Glutamatergic neuron (in vitro differentiated cells): ENCODE data around the gene AUTS2. TPM values are rescaled to one million over a fixed set of nuclear protein-coding genes. Genes with fewer than 3 reads are reported as not detected.
"Not testable (repeated sequence)": the region's sequence is repeated elsewhere in the genome, so short reads cannot be mapped to it uniquely, and the experiment has no call there.

Experiments used
- DNase-seq: peaks from one replicate; pipeline ENCODE4 v3.0.0; 2022
- H3K27ac Mint-ChIP-seq: one replicate; pipeline ENCODE4 v1.8.0; 2020; ENCODE audit warnings: mild to moderate bottlenecking, mixed read lengths, inconsistent platforms; ENCODE audit not compliant: unreplicated experiment
- H3K27me3 Mint-ChIP-seq: one replicate; pipeline ENCODE4 v1.8.0; 2020; ENCODE audit warnings: mild to moderate bottlenecking, moderate library complexity, mixed read lengths, inconsistent platforms; ENCODE audit not compliant: unreplicated experiment
- H3K36me3 Mint-ChIP-seq: one replicate; pipeline ENCODE4 v1.8.0; 2020; ENCODE audit warnings: mild to moderate bottlenecking, mixed read lengths, inconsistent platforms; ENCODE audit not compliant: unreplicated experiment
- H3K4me1 Mint-ChIP-seq: one replicate; pipeline ENCODE4 v1.8.0; 2020; ENCODE audit warnings: mild to moderate bottlenecking, low read depth, mixed read lengths, inconsistent platforms; ENCODE audit not compliant: unreplicated experiment
- H3K4me3 Mint-ChIP-seq: one replicate; pipeline ENCODE4 v1.8.0; 2020; ENCODE audit warnings: mild to moderate bottlenecking, mixed read lengths, inconsistent platforms; ENCODE audit not compliant: unreplicated experiment
- H3K9me3 Mint-ChIP-seq: one replicate; pipeline ENCODE4 v1.8.0; 2020; ENCODE audit warnings: mild to moderate bottlenecking, moderate library complexity, mixed read lengths, inconsistent platforms; ENCODE audit not compliant: unreplicated experiment
- total RNA-seq: library from RNA; stranded (reverse); fragmentation: NEBNext Ultra II Directional; extraction: Animal tissue kit (Norgen Biotek cat#: 25700); gene quantifications from one replicate; pipeline ENCODE4 v1.2.1, GENCODE V29; 2021; ENCODE audit not compliant: unreplicated experiment
- TF ChIP-seq, protein P1 (sequence below): fragments of 200-600 bp; sonication (generic); IDR thresholded peaks from one replicate; pipeline ENCODE4 v1.5.0; 2021; ENCODE audit not compliant: partially characterized antibody, unreplicated experiment

Gene AUTS2
- total RNA-seq, 1 donor from 2014 or later = 300 TPM

DNA sequence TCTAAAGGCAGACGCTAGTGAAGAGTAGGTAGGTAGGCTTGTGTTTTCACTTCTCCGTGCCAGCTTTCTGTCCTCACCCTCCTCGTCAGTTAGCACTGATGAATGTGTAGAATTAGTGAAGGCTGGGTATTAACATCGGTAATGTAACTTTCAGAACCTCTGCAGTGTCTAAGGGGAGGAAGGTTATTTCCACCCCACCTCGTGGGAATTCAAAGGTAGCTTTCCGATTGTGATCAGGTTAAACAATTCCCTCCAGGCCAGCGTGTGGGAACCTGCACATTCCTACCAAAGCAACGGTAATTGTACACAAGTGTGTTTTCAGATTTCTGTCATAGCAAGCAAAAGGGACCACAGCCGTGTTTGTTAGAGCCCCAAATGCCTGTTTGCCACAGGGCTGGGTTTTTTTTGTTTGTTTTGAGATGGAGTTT lies 1128.7 kb downstream of the AUTS2 start:
- Mint-ChIP-seq H3K27me3 (peaks cover 5% of the 10 kb centered on the region), H3K4me1 (peaks cover 41% of the 10 kb centered on the region), H3K4me3 (no peak overlapping the region), H3K36me3 (peaks cover 12% of the 10 kb centered on the region), H3K9me3 (peaks cover 12% of the 10 kb centered on the region), H3K27ac (no peak overlapping the region)
- DNase-seq = no peak
- TF ChIP-seq, protein P1, sequence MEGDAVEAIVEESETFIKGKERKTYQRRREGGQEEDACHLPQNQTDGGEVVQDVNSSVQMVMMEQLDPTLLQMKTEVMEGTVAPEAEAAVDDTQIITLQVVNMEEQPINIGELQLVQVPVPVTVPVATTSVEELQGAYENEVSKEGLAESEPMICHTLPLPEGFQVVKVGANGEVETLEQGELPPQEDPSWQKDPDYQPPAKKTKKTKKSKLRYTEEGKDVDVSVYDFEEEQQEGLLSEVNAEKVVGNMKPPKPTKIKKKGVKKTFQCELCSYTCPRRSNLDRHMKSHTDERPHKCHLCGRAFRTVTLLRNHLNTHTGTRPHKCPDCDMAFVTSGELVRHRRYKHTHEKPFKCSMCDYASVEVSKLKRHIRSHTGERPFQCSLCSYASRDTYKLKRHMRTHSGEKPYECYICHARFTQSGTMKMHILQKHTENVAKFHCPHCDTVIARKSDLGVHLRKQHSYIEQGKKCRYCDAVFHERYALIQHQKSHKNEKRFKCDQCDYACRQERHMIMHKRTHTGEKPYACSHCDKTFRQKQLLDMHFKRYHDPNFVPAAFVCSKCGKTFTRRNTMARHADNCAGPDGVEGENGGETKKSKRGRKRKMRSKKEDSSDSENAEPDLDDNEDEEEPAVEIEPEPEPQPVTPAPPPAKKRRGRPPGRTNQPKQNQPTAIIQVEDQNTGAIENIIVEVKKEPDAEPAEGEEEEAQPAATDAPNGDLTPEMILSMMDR = no peak

DNA sequence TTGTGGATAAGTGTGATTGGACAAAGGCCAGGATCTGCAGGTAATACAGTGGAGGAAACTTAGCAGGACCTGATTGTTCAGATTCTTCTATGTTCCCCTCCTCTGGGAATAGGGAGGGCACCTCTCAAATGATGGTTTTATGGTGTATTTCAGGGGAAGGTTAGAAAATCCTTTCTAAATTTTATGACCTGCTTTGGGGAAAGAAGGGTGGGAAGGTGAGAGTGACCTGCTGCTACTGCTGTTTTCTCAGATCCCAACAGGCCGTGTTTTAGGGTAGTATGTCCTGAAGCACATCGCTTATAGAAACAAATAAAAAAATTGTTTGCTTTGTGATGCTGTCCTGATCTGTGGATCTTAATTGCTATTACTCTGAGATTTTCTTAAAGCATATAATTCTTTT lies 1129.6 kb downstream of the AUTS2 start:
- DNase-seq = no peak
- Mint-ChIP-seq H3K4me1 (peaks cover 35% of the 10 kb centered on the region), H3K9me3 (peaks cover 14% of the 10 kb centered on the region), H3K27ac (peak overlapping the region; percentile 67), H3K36me3 (peaks cover 13% of the 10 kb centered on the region), H3K4me3 (no peak overlapping the region), H3K27me3 (peaks cover 5% of the 10 kb centered on the region)
- TF ChIP-seq, protein P1 = no peak

DNA sequence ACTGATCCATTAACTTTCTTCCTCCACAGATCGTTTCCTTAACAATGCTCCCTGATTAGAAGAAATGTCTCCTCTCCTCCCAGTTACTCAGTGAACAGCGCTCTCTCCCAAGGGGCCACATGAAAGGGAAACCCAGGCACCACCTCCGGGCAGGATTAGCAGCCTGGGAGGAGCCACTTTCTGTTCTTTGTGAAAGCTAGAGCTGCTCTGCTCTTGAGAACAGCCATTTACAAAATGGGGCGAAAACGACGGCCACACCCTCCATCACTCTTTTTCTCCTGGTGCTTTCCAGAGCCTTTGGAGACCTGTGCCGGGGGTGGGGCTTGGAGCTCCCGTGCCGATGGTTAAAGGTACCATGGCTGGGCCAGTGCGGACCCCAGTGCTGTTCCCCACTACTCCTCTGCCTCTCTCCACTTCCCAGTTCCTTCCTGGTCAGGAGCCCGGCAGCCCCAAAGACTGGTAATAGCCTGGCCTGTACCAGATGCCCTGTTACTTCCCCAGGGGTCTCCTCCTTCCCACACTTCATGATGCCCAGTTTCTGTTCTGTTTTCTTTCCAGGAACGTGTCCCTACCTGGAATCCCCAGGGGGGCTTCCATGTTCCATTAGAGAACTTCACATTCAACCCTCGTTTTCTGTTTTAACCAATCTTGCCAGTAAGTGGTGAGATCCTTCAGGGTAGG lies 1130.7 kb downstream of the AUTS2 start:
- Mint-ChIP-seq H3K27me3 (peaks cover 5% of the 10 kb centered on the region), H3K36me3 (peaks cover 13% of the 10 kb centered on the region), H3K4me3 (peak overlapping the region; percentile 71), H3K9me3 (peaks cover 14% of the 10 kb centered on the region), H3K4me1 (peaks cover 29% of the 10 kb centered on the region), H3K27ac (peak overlapping the region; percentile 77)
- TF ChIP-seq, protein P1 = no peak
- peak; percentile 59 for DNase-seq

DNA sequence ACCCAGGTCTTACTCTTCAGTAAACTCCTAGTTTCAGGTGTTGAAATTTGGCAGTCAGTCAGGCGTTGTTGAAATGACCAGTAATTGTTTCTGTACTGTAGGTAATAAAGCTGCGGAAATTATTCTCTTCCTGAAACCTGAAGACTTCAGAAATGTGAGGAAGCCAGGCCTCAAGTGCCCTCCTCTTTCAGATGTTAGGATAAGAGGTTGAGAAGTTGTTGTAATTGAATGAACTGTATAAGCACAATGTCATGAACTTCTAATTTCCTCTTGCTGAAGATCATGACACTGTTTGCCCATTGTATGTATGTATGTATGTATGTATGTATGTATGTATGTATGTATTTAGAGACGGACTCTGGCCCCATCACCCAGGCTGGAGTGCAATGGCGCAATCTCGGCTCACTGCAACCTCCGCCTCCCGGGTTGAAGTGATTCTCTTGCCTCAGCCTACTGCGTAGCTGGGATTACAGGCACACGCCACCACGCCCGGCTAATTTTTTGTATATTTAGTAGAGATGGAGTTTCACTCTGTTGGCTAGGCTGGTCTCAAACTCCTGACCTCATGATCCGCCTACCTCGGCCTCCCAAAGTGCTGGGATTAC lies 1131.4 kb downstream of the AUTS2 start:
- H3K27ac Mint-ChIP-seq = peak overlapping the region; percentile 77

DNA sequence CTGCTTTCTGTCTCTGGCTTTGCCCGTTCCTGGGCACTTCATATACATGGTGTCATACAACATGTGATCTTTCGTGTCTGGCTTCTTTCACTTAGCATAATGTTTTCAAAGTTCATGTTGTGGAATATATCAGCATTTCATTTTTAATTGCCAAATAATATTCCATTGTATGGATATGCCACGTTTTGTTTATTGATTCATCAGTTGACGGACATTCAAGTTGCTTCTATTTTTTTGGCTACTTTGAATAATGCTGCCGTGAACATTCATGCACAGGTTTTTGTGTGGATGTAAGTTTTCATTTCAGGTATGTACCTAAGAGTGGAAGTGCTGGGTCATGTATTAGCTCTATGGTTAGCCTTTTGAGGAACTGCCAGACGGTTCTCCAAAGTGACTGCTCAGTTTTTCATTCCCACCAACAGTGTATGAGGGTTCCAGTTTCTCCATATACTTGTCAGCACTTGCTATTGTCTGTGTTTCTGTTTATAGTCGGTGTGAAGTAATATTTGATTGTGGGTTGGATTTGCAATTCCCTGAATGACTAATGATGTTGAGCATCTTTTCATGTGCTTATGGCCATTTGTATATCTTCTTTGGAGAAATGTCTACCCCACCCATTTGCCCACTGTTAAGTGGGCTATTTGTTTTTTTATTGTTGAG lies 1132.3 kb downstream of the AUTS2 start:
- DNase-seq = no peak
- Mint-ChIP-seq H3K4me3 (no peak overlapping the region), H3K27ac (no peak overlapping the region), H3K4me1 (peaks cover 34% of the 10 kb centered on the region), H3K27me3 (peaks cover 5% of the 10 kb centered on the region), H3K36me3 (peaks cover 13% of the 10 kb centered on the region), H3K9me3 (peaks cover 20% of the 10 kb centered on the region)
- TF ChIP-seq, protein P1 = no peak

More for the DNA sequence above, 1131.4 kb downstream of the AUTS2 start:
- H3K27me3 Mint-ChIP-seq, DNase-seq: not testable (repeated sequence)
- Mint-ChIP-seq H3K4me1 (peaks cover 34% of the 10 kb centered on the region), H3K9me3 (peaks cover 19% of the 10 kb centered on the region), H3K36me3 (peaks cover 13% of the 10 kb centered on the region), H3K4me3 (peak overlapping the region; percentile 71)
